ENCODE measurements around the gene SMPD3. TPM values are rescaled to one million over a fixed set of nuclear protein-coding genes. Genes with fewer than 3 reads are reported as not detected.

SMPD3 gene
- total RNA-seq, 4 donors from 2014 or later: under 0.01 to 2.6 (median 0.75) TPM

- intact Hi-C loops (cut with DNase I; ENCODE audit: low total_unique reads): no loop called here
- H3K36me3 ChIP-seq: no peaks in the 10 kb centered on the region
- DNase-seq: no peak
- no peak overlapping the region for H3K4me3 ChIP-seq
- H3K9me3 ChIP-seq: no peaks in the 10 kb centered on the region
- TF ChIP-seq CTCF (IDR thresholded peaks at IDR 0.05) (no peak), POLR2A (IDR thresholded peaks at IDR 0.05) (no peak)
- no peaks in the 10 kb centered on the region for H3K4me1 ChIP-seq
- H3K27ac ChIP-seq: no peak overlapping the region
- peaks cover 0 to 9% of the 10 kb centered on the region in 2 donors for H3K27me3 ChIP-seq
Measured at GRCh38 chr16:68365167-68365817, 83.0 kb downstream of the SMPD3 start.

GRCh38 chr16:68364561-68364998 is 83.7 kb downstream of the SMPD3 start:
- intact Hi-C loops (cut with DNase I; ENCODE audit: low total_unique reads): no loop called here
- no peaks in the 10 kb centered on the region for H3K36me3 ChIP-seq
- TF ChIP-seq CTCF (IDR thresholded peaks at IDR 0.05) (no peak), POLR2A (IDR thresholded peaks at IDR 0.05) (no peak)
- no peak overlapping the region for H3K4me3 ChIP-seq
- no peak overlapping the region for H3K27ac ChIP-seq
- no peaks in the 10 kb centered on the region for H3K9me3 ChIP-seq
- peaks cover 0 to 9% of the 10 kb centered on the region in 2 donors for H3K27me3 ChIP-seq
- DNase-seq: no peak
- H3K4me1 ChIP-seq: no peaks in the 10 kb centered on the region

- Histone ChIP-seq H3K4me3 (no peak overlapping the region), H3K27ac (no peak overlapping the region), H3K27me3 (peaks cover 0 to 9% of the 10 kb centered on the region in 2 donors), H3K4me1 (no peaks in the 10 kb centered on the region), H3K36me3 (no peaks in the 10 kb centered on the region), H3K9me3 (no peaks in the 10 kb centered on the region)
- no peak for TF ChIP-seq POLR2A (IDR thresholded peaks at IDR 0.05)
- no peak for TF ChIP-seq CTCF (IDR thresholded peaks at IDR 0.05)
- no peak for DNase-seq
- intact Hi-C loops (cut with DNase I; ENCODE audit: low total_unique reads): no loop called here
Measured at GRCh38 chr16:68363658-68364521, 84.4 kb downstream of the SMPD3 start.

GRCh38 chr16:68362947-68363657 is 85.2 kb downstream of the SMPD3 start:
- peaks cover 0 to 9% of the 10 kb centered on the region in 2 donors for H3K27me3 ChIP-seq
- DNase-seq: no peak

More at GRCh38 chr16:68362947-68363657, 85.2 kb downstream of the SMPD3 start:
- Histone ChIP-seq H3K4me3 (no peak overlapping the region), H3K4me1 (no peaks in the 10 kb centered on the region), H3K9me3 (no peaks in the 10 kb centered on the region), H3K36me3 (no peaks in the 10 kb centered on the region), H3K27ac (no peak overlapping the region)
- intact Hi-C loops (cut with DNase I; ENCODE audit: low total_unique reads): no loop called here
- TF ChIP-seq CTCF (IDR thresholded peaks at IDR 0.05): no peak

Data from uterus (tissue), 4 donors.